Common myeloid progenitor, CD34-positive (primary cell): ENCODE results near the gene ADGRV1.

Experiments
- CTCF ChIA-PET: fragments of 350-600 bp; sonication (Branson Sonifier 250); formaldehyde crosslinking; loops from one replicate; lab custom pipeline; 2021; ENCODE audit warnings: antibody characterized with exemption; lab: Charles Lee
- POLR2A ChIA-PET: fragments of 350-600 bp; sonication (Branson Sonifier 250); formaldehyde crosslinking; loops from one replicate; lab custom pipeline; 2021; ENCODE audit warnings: antibody characterized with exemption; lab: Charles Lee
- DNase-seq, 3 donors: peaks; one replicate each; pipeline versions ENCODE4 v3.0.0 to v3.0.0-alpha.2; 2013
- H3K27ac ChIP-seq, 2 experiments: 1 replicate in 1 of 2; 2 replicates in 1 of 2; pipeline ENCODE4 v1.7.0; 2013; ENCODE audit warnings: inconsistent platforms in 2 of 2, low read length in 2 of 2, mild to moderate bottlenecking in 2 of 2, low read depth in 1 of 2, moderate library complexity in 1 of 2; ENCODE audit not compliant: severe bottlenecking in 2 of 2, insufficient read depth in 1 of 2, poor library complexity in 1 of 2
- H3K27me3 ChIP-seq, 5 experiments: replicated peaks in 2 of 5; 1 replicate in 3 of 5; 2 replicates in 2 of 5; pipeline versions ENCODE4 v1.6.1 to v1.7.0; 2013; ENCODE audit warnings: low read length in 4 of 5, mild to moderate bottlenecking in 2 of 5, moderate library complexity in 2 of 5, inconsistent platforms in 1 of 5; ENCODE audit not compliant: insufficient read depth in 5 of 5, control insufficient read depth in 4 of 5
- H3K36me3 ChIP-seq, 4 experiments: 1 replicate in 2 of 4; 2 replicates in 2 of 4; pipeline versions ENCODE4 v1.6.1 to v1.7.0; 2013; ENCODE audit warnings: low read length in 3 of 4, control low read depth in 1 of 4, mild to moderate bottlenecking in 1 of 4; ENCODE audit not compliant: control insufficient read depth in 4 of 4, insufficient read depth in 4 of 4
- H3K4me1 ChIP-seq, 4 experiments: 1 replicate in 3 of 4; 2 replicates in 1 of 4; pipeline versions ENCODE4 v1.6.1 to v1.7.1; 2013; ENCODE audit warnings: low read length in 3 of 4, mild to moderate bottlenecking in 3 of 4, control low read depth in 1 of 4, inconsistent platforms in 1 of 4, moderate library complexity in 1 of 4; ENCODE audit not compliant: control insufficient read depth in 4 of 4, insufficient read depth in 4 of 4; ENCODE audit errors: control extremely low read depth in 1 of 4
- H3K4me3 ChIP-seq, 7 experiments: 1 replicate in 4 of 7; 2 replicates in 3 of 7; pipeline versions ENCODE4 v1.5.1 to v1.7.0; 2013; ENCODE audit warnings: mild to moderate bottlenecking in 7 of 7, low read length in 6 of 7, moderate library complexity in 6 of 7, inconsistent platforms in 2 of 7, low read depth in 2 of 7, control low read depth in 1 of 7; ENCODE audit not compliant: insufficient read depth in 4 of 7, control insufficient read depth in 1 of 7; ENCODE audit errors: extremely low read depth in 1 of 7
- H3K9me3 ChIP-seq, 5 experiments: 1 replicate in 4 of 5; 2 replicates in 1 of 5; pipeline versions ENCODE4 v1.6.1 to v1.7.1; 2013; ENCODE audit warnings: low read length in 4 of 5, mild to moderate bottlenecking in 2 of 5, inconsistent platforms in 1 of 5, low read depth in 1 of 5, moderate library complexity in 1 of 5; ENCODE audit not compliant: control insufficient read depth in 4 of 5, insufficient read depth in 2 of 5; ENCODE audit errors: control extremely low read depth in 1 of 5
- WGBS: methylation state at CpG from one replicate; pipeline ENCODE4 v1.1.5; 2013; ENCODE audit not compliant: insufficient coverage; 5-methylcytosine and 5-hydroxymethylcytosine counted together

Gene ADGRV1

GRCh38 chr5:91104062-91104448, 545.5 kb downstream of the ADGRV1 start:
- DNase-seq = no peak
- Histone ChIP-seq H3K4me1 (peaks cover 0 to 2% (median 0%) of the 10 kb centered on the region in 4 experiments), H3K9me3 (no peaks in the 10 kb centered on the region), H3K27ac (no peak overlapping the region), H3K27me3 (no peaks in the 10 kb centered on the region), H3K36me3 (no peaks in the 10 kb centered on the region), H3K4me3 (no peak overlapping the region)
- ChIA-PET POLR2A (no interaction called here), CTCF (interaction anchor here (0.9 to 3.4 kb wide), 4 partner anchors 9 to 315 kb away, joined by 3 to 13 read pairs (median 8); no protein-coding TSS in a partner anchor)
- no CpG with 5 or more reads among the region's 1 CpG for WGBS

GRCh38 chr5:91106842-91107511, 548.4 kb downstream of the ADGRV1 start:
- H3K4me3 ChIP-seq = no peak overlapping the region
- no peak overlapping the region for H3K27ac ChIP-seq
- CTCF ChIA-PET = interaction anchor here (1.0 to 1.6 kb wide), 3 partner anchors 9 to 278 kb away, joined by 3 to 4 read pairs (median 4); no protein-coding TSS in a partner anchor
- POLR2A ChIA-PET = no interaction called here
- no peaks in the 10 kb centered on the region for H3K27me3 ChIP-seq
- no peaks in the 10 kb centered on the region for H3K4me1 ChIP-seq
- no peaks in the 10 kb centered on the region for H3K36me3 ChIP-seq
- H3K9me3 ChIP-seq = no peaks in the 10 kb centered on the region
- WGBS = 97% methylated on average over 7 of the region's 8 CpGs
- DNase-seq = no peak

- H3K4me3 ChIP-seq = no peak overlapping the region
- H3K36me3 ChIP-seq = no peaks in the 10 kb centered on the region
- no peaks in the 10 kb centered on the region for H3K9me3 ChIP-seq
- WGBS = no CpG with 5 or more reads among the region's 1 CpG
- DNase-seq = no peak
- H3K27ac ChIP-seq = no peak overlapping the region
- H3K27me3 ChIP-seq = no peaks in the 10 kb centered on the region
- ChIA-PET POLR2A (no interaction called here), CTCF (interaction anchor here (1.4 kb wide), 1 partner anchor 15 kb away, joined by 3 read pairs; no protein-coding TSS in a partner anchor)
- peaks cover 0 to 4% (median 3%) of the 10 kb centered on the region in 4 experiments for H3K4me1 ChIP-seq
Observed at GRCh38 chr5:91109634-91110033, 551.0 kb downstream of the ADGRV1 start.

- peaks cover 0 to 7% (median 4%) of the 10 kb centered on the region in 4 experiments for H3K4me1 ChIP-seq
- H3K36me3 ChIP-seq = no peaks in the 10 kb centered on the region
- H3K9me3 ChIP-seq = no peaks in the 10 kb centered on the region
- no peaks in the 10 kb centered on the region for H3K27me3 ChIP-seq
- no peak overlapping the region for H3K4me3 ChIP-seq
- ChIA-PET CTCF (interaction anchor here (1.1 kb wide), 1 partner anchor 274 kb away, joined by 5 read pairs; no protein-coding TSS in a partner anchor), POLR2A (no interaction called here)
- 100% methylated on average over 5 of the region's 5 CpGs for WGBS
- no peak overlapping the region for H3K27ac ChIP-seq
- DNase-seq = no peak
Observed at GRCh38 chr5:91110686-91111085, 552.1 kb downstream of the ADGRV1 start.

- Histone ChIP-seq H3K4me1 (peaks cover 0 to 7% (median 4%) of the 10 kb centered on the region in 4 experiments), H3K9me3 (no peaks in the 10 kb centered on the region), H3K36me3 (no peaks in the 10 kb centered on the region), H3K27ac (no peak overlapping the region), H3K27me3 (no peaks in the 10 kb centered on the region), H3K4me3 (no peak overlapping the region)
- ChIA-PET POLR2A (no interaction called here), CTCF (interaction anchor here (1.1 to 3.0 kb wide), 2 partner anchors 8 to 273 kb away, joined by 5 to 13 read pairs; no protein-coding TSS in a partner anchor)
- DNase-seq = no peak
- 88% methylated on average over 1 of the region's 2 CpGs for WGBS
Observed at GRCh38 chr5:91111473-91112238, 553.1 kb downstream of the ADGRV1 start.

GRCh38 chr5:91114658-91115057, 556.1 kb downstream of the ADGRV1 start:
- ChIA-PET CTCF (interaction anchor here (0.7 to 3.0 kb wide), 3 partner anchors 11 to 182 kb away, joined by 3 to 13 read pairs (median 3); no protein-coding TSS in a partner anchor), POLR2A (interaction anchor here (0.6 kb wide), 1 partner anchor 13 kb away, joined by 3 read pairs; no protein-coding TSS in a partner anchor)
- H3K4me3 ChIP-seq = no peak overlapping the region
- H3K9me3 ChIP-seq = no peaks in the 10 kb centered on the region
- WGBS = 0% methylated on average over 1 of the region's 2 CpGs
- H3K4me1 ChIP-seq = peaks cover 0 to 7% (median 4%) of the 10 kb centered on the region in 4 experiments
- no peaks in the 10 kb centered on the region for H3K27me3 ChIP-seq
- DNase-seq = no peak
- H3K27ac ChIP-seq = no peak overlapping the region
- H3K36me3 ChIP-seq = no peaks in the 10 kb centered on the region
